HG02623 (cell line): ENCODE data around the gene CORO2B.

Experiments used
- ATAC-seq: cut with Tn5 transposase; IDR thresholded peaks from one replicate; pipeline ENCODE4 v1.9.1; 2021; ENCODE audit warnings: moderate library complexity; ENCODE audit not compliant: unreplicated experiment

CORO2B gene

DNA sequence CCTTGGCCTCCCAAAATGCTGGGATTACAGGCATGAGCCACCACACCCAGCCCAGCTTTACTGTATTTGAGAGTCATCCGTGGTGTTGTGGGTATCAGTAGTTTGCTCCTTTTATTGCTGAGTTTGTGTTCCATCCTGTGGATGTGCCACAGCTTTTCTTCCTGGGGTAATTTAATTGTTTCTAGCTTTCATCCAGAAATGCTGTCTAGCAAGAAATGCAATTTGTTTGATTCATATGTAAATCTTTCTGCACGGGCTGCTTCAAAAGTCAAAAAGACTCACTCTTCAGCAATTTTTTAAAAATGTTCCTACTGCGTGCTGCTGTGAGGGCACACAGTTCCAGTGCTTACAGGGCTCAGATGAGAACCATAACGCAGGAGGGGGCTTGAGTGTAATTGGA lies 47.1 kb downstream of the CORO2B start:
- no peak for ATAC-seq

DNA sequence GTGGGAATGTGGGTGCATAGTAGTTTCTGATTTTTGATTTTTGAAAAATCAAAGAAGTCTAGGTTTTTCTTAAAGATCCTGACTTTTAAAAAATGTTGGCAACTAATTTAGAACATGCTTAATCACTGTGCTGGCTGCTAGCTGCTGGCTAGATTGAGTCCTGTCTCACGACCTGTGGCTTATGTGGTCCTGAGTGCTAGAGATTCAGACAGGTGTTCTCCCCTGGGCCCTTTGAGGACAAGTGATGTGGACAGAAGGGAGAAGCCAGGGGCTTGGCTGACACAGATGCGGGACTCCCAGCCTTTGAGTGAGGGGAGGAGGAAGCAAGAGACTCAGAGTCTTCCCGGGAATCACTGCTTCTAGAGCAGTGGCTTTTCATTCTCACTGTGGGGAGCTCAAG lies 47.5 kb downstream of the CORO2B start:
- no peak for ATAC-seq

DNA sequence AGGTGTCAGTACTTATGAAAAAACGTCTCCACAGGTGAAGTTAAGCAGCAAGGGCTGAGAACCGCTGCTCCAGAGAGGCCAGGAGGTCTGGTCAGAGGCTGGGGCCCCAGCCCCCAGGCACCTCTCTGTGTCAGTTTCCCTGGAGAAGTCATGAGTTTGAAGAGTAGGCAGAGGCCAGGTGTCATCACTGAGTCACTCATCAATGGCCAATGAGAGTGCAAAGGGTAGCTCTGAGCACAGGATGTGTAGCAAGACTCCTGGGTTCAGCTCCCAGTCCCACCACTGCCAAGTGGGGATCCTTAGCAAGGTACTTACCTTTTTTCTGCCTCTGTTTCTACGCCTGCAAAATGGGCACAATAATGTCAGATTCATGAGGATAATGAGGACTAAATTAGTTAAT lies 47.9 kb downstream of the CORO2B start:
- no peak for ATAC-seq

DNA sequence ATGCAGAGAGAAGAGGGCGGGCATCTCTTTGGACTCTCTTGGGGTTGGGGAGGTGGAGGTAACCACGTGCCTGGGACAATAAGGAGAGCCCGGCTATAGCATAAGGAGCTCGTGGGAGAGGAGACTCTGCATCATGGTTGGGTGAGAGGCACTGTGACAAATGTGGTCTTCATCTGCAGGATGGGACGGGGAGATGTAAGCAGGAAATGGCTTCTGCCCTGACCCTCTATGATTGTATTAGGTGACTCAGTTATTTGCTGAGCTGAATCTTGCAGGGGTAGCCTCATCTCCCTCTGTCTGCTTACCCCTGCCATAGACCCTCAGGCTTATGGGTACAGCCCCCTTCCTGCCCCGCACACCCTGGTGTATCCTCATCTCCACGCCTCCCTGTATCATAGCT lies 48.7 kb downstream of the CORO2B start:
- ATAC-seq = no peak

DNA sequence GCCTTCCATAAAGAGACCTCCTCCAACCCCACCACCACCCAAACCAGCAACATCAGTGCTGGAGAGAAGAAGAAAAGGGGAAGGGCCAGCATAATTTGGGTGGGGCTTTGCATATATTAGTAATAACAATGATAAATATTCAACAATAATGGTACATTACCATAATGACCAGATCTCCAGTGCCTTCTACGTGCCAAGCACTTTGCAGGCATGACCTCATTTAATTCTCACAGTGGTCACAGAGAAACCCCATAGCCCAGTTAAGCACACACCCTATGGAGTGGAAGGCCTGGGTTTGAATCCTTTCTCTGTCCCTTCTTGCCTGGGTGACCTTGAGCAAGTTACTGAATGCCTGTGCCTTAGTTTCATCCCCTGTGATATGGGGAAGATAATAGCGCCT lies 49.2 kb downstream of the CORO2B start:
- no peak for ATAC-seq

DNA sequence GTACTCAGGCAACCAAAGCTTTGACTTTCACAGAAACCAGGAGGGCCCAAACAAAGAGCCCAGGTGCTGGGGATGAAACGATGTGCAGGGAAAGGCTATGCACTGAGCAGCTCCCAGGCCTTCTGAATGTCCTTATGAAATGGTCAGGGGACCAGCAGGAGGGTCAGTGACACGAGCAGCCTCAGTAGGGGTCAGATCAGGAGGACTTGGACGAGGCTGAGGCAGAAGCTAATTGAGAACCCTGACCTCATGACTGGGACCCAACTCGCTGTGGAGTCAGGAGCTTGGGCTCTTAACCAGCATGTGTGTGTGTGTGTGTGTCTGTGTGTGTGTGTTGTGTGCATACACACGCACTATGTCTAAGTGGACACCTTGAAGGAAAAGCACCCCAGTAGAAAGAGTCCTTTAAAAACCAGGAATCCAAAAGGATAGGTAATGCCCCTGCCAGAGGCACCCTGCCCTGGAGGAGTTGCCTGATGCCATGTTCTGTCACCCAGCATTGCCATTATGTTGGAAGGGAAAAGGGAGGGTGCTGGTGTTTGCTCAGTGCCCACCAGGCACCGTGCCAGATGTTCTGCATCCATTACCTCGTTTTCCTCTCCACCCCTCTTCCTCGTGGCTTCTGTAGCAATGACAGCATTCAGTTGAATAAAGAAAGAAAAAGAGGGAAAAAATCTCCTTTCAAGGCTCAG lies 50.9 kb downstream of the CORO2B start:
- ATAC-seq = no peak

DNA sequence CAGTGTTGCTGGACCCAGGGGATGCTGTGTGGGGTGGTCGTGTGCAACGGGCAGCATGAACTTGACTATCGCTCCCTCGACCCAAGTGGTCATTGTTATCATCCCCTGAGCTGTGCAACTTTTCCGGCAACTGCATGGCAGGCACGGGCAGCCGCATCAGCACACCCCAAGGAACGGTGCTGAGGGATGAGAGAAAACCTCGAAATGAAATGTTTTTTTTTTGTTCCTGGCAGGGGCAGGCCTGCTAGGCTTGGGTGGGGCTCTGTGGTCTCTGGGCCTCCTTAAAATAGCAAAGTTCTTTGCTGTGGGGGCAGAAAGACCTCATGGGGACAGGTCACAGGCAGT lies 51.4 kb downstream of the CORO2B start:
- no peak for ATAC-seq

DNA sequence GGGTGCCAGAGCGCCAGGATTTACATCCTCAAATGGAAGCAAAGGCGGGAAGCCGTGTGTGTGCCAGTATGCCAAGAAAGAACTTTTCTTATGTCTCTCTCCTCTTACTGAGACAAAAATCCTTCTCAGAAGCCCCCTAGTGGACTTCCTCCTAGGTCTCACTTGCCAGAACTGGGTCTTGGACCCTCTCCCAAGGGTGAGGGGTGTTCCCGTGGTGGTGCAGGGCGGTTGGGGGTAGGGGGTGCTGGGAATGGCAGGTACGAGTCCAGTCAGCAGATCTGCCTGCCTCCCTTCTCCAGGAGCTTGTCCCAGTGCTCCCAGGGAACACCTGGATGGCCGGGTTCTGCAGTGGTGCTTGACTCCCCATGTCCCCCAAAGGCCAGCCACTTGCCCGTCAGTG lies 52.0 kb downstream of the CORO2B start:
- ATAC-seq = no peak

DNA sequence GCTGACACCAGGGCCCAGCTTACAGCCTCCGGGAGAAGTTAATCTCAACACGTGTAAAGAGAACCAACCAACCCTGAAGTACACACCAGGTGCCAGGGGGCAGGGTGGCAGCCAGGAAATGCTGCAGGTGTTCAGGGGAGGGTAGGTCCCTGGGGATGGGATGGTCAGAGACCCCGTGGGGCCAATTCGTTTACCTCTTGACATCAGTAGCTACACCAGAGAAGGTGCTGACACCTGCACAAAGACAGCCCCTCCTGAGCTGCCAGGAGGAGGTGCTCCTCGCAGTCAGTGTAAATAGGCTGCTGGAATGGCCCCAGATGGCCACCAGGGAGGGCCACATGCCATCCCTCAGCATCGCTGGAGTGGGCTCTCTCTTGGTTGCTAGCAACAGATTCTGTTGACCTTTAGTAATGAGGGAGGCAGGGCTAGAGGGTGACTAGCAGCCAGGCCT lies 52.8 kb downstream of the CORO2B start:
- no peak for ATAC-seq

DNA sequence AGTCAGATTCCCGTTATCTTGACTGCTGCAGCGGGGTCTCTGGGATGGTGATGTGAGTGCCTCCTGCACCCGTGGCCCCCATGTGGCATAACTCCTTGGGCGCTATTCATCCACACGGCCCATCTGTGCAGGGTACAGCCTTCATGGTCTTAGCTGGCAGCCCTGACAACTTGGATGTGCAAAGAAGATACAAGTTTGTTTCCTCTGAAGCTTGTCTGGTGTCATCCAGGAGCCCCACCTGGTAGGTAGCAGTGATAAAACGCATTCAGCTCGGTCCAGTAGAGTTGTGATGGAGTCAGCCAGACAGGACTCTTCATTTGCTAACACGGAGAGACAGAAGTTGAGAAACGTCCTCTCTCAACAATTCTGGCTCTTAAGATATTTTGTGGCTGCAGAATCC lies 53.3 kb downstream of the CORO2B start:
- ATAC-seq = no peak

DNA sequence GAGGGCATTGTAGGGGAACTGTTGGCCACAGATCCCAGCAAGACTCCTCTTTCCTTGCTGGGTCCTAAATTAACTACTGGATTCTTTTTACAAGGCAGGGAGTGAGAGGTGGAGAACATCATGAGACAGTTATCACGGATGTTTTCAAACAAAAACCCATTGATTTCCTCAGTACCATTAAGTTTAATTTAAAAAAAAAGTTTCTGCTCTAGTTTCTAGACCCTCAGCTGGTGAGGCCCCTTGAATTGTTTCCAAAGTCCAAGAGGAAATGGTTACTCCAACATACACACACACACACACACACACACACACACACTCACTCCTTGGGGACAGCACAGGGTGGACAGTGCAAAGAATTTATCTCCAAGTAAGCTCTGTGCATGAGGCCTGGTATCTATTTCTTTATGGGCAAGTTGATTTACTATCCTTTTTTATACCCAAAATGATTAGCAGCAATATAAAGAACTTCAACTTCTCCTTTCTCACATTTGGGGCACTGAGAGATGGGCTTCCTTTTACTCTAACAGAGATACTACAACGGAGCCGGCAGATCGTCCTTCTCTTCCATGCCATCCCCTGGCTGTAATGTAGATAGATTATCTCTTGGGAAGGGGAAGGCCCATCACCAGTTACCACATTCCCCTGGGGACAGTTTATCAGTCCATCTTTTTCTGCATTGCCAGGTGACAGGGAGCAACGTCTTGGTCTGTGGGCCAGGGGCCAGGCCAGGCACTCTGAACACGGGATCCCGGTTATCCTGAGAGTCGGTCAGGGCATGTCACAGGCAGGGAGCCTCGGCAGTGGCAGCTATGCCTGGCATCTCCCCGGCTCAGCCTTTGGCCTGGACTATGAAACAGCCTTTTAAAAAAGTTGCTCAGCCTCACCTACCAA lies 54.7 kb downstream of the CORO2B start:
- no peak for ATAC-seq

DNA sequence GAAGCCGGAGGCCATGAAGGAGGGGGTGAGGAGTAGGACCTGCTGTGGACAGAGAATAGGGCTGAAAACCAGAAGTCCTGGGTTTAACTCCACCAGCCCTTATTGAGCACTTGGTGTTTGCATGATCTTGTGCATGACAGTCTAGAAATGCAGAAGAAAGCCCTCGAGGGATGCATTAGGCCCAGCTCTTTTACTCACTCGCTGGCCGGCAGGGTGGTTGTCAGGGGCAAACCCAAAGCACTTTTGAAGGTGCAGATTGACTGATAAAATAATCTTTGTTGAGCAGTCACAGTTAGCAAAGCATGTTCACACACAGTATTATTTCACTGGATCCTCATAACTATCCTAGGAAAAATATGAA lies 55.3 kb downstream of the CORO2B start:
- ATAC-seq = no peak

DNA sequence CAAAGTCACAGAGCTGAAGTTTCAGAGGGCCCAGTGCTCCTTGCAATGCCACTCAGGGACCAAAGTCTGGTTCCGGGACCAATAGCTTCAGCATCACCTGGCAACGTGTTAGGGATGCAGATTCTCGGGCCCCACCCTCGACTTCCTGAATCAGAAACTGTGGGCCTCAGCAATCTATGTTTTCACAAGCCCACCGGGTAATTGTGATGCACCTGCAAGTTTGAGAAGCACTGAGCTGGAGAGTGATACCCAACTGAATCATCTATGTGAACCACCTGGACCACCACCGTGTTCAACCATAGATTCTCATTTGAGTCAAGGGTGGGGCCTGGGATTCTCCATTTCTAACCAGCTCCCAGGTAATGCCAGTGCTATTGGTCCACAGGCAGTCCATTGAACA lies 55.7 kb downstream of the CORO2B start:
- ATAC-seq = no peak

DNA sequence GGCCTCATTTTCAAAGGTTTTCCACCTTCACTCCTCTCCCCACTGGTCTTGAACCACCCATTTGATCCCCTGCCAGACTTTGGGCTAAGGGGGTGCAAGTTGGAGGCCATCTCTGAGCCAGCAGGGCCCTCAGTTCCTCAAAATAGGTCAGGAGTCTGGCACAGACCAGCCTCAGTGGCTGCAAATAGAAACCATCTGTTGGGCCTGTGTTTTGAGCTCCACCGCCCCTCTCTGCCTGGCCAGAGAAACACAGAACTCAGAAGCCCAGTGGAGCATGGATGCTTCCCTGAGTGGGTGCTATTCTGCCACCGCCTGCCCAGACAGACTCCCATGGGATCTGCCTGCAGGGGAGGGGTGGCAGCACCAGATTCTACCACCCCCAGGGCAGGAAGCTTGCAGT lies 56.3 kb downstream of the CORO2B start:
- ATAC-seq = no peak

DNA sequence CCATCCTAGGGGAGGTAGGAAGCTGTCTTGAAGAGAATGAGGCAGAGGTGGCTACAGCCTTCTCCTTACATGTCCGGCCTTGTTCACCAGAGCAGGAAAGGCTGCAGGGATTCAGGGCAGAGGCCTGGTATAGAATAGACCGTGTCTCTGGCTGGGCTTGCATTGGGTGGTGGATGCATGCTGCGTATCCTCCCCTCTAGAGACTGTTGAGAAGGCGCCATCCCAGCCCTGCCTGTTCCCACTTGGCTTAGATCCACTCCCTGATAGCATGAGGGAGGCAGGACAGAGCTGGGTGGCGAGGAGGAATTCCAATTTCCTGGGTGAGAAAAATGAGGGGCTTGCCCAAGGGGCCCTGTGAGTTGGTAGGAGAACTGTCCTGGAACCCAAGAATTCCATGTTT lies 57.5 kb downstream of the CORO2B start:
- no peak for ATAC-seq

DNA sequence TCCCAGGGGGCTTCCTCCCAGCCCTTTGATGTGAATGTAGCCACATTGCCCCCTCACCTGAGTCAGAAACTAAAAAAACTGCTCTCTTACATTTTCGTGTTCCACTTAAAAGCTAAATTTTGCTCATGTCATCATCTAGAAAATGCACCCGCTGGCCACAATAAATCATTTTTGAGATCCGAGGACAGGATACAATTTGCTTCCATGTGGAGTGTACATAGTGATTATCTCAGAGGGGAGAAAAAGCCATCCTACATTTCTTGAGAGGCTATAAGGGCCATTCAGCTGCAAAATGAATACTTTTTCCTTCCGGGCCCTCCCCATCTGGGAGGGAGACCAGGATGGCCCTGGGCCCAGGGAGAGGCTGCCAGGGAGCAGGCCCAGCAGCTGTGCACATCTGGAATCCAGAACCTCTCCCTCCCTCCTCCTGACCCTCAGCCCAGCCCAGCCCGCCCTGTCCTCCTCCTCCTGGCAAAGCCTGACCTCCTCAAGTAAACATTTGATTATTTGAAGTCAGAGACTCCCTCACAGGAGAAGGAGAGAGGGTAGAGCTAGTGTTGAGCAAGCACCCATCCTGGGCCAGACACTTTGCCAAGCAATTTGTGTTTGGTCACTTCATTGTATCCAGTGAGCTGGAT lies 59.1 kb downstream of the CORO2B start:
- ATAC-seq = no peak

DNA sequence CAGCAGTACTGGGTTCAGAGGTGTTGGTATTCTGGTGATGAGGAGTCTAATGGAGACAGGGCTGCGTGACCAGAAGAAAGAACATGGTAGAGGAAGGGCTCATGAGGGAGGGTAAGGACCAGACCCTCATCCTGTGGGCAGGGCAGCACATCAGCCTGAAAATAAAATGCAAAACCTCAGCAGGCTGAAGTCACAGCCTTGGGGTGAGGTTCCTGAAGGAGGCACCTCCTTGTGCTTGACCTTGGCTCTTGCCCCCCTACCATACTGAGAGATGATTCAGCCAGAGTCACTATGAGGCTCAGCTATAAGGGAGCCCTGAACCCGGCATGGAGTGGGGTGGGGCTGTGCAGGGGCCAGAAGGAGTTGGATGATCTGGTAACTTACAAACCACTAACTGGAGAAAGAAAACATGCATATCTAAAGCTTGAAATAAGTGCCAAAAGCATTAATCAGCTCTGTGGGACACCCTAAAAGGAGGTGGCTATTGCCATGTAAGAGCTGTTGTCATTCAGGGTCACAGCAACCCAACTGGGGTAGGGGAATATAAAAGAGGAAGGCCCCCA lies 60.2 kb downstream of the CORO2B start:
- no peak for ATAC-seq

DNA sequence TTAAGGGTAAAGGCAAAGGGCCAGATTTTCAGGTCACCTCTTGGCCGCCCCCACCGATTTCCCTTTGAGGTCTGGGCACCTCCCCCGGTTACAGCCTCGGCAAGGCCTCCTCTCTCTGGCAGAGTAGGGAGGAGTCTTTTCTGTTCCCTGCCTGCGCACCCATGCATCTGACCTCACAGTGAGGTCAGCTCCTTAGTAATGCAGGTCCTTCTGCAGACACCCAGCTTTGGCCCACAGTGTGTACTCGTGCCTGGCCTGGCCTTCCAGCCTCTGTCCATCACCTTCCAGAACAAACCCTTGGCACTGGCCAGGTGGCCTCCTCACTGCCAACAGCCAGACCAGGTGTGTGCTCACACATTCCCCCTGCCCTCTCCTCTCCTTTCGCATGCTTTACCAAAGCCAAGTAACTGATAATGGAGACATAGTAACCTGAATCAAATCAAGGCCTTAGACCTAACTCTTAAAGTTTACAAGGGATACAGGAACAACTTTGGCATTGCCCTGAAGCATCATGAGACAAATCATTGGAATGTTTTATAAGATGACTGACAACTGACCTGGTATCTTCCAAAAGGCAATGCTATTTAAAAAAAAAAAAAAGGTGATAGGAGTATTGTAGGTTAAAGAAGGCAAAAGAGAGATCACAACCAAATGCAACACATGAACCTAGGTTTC lies 61.3 kb downstream of the CORO2B start:
- no peak for ATAC-seq

DNA sequence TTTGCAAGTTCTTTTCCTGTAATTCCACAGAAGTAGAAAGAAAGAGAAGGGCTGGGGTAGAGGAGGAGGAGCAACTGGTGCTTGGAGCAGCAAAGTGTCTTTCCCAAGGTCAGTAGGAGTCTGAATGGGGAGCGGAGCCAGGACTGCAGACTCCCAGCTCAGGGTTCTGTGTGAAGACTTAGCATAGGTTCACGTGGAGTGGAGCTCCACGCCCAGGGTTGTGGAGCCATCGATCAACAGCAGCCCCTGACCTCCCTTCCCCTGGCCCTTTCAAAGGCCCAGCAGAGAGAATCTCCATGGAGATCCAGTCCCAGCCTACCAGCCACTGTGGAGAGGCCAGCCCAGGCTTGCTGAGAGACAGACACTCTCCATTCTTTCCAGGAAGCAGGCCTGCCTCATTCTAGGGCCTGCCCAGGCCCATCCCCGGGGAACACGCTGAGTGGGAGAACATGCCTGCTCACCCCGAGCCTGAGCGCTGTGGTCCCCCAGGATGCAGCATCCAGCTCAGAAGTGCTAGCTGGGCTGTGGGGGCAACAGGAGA lies 62.1 kb downstream of the CORO2B start:
- ATAC-seq = no peak

DNA sequence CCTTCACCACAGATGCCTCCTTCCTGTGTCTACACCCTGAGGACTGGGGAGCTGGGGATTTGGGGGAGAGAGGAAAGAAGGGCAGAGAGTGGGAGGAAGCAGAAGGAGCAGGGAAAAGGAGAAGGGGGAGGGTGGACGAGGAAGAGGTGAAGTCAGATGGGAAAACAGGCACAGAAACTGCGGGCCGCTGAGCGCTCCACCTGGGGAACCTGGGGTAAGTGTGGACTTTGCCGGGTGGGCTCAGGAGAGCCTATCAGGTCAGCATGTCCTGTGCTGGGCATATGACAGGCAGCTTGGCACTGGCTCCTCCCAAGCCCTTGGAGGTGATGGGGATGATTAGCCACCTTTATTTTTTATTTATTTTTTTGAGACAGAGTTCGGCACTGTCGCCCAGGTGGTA lies 62.6 kb downstream of the CORO2B start:
- ATAC-seq = no peak

DNA sequence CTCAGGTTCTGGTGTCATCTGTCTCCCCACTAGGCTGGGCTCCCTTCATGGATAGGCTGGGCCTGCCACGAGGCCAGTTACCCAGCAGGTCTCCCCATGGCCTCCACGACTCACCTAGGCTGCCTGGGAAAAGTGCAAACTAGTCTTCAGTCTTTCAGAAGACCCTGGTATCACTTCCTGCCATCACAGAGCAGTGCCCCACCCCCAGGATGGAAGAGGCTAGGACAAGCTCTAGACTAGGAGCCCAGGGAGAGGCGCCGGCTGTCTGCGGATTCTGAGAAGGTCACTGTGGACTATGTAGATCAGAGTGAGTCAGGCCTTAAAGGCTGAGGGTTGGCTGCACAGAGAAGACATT lies 63.7 kb downstream of the CORO2B start:
- ATAC-seq = no peak
